GM10847 (cell line): ENCODE measurements around the gene SLC16A14.

Source experiments
- POLR2A ChIP-seq: IDR thresholded peaks from 2 replicates; pipeline ENCODE4 v1.6.1; 2011; ENCODE audit not compliant: insufficient read length; ENCODE audit errors: extremely low read depth

SLC16A14 gene

GRCh38 chr2:230052299-230052698 is 16.4 kb downstream of the SLC16A14 start:
- no peak for TF ChIP-seq POLR2A

GRCh38 chr2:230050136-230050535 is 18.6 kb downstream of the SLC16A14 start:
- TF ChIP-seq POLR2A, result no peak

DNA sequence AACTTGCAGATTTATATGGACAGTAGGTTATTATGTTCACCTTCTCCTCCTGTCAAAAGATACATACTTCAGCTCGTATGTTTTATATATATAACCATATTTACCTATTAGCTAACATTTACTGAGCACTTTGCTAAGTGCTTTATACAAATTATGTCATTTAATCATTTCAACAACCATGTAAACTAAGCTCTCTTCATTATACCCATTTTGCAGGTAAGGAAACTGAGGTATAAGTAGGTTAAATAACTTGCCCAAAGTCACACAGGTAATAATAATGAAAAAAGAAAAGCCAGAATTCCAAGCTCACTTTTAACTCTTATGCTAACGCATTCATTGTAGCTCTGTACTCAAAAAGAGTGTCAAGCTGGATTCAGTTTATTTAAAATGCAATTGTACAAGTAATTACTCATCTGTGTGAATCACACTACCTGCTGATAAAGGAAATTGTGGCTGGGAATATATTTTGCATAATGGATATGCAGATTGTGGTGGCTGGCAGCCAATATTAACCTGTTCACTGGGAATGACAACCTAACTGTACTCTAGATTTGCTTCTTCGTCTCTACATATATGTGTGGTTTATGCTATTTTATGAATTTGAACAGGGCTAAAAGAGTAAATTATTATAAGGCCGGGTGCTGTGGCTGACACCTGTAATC is 20.6 kb downstream of the SLC16A14 start:
- no peak for TF ChIP-seq POLR2A

DNA sequence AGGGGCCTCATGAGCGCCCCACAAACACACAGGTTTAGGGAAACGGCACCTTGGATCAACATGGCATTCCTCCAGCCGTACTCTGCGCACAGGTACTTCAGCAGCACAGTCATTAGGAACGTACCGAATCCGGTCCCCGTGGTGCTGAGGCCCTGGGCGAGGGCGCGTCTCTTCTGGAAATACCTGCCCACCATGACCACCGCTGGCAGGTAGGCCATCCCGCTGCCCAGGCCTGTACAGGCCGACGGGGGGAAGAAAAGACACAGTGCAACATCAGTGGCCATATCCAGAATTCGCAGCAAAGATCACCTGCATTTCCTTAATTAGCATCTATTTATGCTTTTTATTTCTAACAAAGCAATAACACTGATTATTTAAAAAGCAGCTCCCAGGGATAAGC is 22.2 kb downstream of the SLC16A14 start:
- TF ChIP-seq POLR2A, result no peak

GRCh38 chr2:230043461-230043860 is 25.3 kb downstream of the SLC16A14 start:
- TF ChIP-seq POLR2A, result no peak

DNA sequence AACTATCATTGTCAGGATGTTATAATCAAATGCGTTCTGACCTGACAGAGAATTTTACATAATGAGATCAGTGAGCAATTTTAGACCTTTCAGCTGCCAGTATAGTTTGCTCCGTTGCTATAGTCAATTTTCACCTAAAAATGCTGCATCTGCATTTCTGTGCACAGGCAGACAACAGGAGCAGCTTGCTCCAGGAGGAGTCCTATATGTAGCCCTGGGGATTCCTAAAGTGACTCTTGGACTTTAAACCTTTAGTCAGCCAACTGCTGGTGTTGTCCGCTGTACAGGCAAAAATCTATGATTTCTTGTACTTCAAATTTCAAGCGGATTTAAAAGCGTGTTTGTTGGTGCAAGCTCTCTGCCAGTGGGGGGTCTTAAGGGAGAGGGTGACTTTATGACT is 25.7 kb downstream of the SLC16A14 start:
- no peak for TF ChIP-seq POLR2A

DNA sequence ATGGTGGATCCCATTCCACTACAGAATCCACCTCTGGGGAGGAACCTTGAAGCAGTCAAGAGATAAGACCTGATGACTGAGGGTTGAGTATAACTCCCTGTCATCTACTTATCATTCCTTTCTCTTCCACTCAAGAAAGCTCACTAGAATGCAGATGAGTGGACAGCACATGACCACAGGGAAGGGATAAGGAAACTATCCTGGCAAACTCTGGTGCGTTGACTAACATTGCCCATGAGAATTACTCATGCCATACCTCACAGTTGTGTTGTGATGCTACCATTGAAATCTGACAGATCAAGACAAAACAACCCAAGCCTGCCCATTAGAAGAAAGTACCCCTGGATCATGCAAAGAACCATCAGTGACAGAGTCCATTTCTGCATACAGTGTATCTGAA is 26.5 kb downstream of the SLC16A14 start:
- TF ChIP-seq POLR2A, result no peak

- TF ChIP-seq POLR2A, result no peak
These were observed 45.4 kb downstream of the SLC16A14 start for GRCh38 chr2:230023313-230023712.

DNA sequence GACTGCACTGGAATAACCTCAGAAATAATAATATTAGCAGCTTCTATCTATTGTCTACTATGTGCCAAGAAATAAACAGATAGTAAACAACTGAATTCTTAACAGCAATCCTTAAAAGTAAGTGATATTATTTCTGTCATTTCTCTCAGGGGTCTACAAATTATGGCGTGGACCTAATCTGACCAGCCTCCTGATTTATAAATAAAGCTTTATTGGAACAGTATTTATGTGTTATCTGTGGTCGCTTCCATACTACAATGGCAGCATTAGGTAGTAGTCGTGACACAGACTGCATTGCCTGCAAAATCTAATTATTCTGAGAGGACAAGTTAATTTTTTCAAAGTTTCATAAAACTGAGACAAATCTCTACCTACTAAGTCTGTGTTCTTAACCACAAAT is 49.0 kb downstream of the SLC16A14 start:
- TF ChIP-seq POLR2A, result no peak

DNA sequence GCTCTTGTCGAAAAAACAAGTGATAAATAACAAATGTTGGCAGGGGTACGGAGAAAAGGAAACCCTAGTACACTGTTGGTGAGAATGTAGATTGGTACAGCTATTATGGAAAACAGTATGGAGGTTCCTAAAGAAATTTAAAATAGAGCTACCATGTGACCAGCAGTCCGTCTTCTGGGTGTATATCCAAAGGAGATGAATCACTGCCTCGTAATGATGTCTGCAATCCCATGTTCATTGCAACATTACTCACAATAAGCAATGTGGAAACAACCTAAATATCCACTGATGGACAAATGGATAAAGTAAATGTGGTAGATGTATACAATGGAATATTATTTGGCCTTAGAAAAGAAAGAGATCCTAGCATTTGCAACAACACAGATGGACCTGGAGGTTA is 50.6 kb downstream of the SLC16A14 start:
- no peak for TF ChIP-seq POLR2A

DNA sequence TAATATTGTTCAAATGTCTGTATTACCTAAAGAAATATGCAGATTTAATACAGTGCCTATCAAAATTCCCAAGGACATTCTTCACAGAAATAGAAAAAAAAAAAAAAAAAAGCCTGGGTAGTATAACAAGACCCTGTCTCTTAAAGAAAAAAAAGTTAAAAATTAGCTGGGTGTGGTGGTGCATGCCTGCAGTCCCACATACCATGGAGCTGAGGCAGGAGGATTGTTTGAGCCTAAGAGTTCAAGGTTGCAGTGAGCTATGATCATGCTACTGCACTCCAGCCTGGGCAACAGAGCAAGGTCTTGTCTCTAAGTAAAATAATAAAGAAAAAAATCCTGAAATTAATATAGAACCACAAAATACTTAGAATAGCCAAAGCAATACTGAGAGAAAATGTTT is 51.9 kb downstream of the SLC16A14 start:
- no peak for TF ChIP-seq POLR2A

GRCh38 chr2:230012267-230012884 is 56.3 kb downstream of the SLC16A14 start:
- no peak for TF ChIP-seq POLR2A

DNA sequence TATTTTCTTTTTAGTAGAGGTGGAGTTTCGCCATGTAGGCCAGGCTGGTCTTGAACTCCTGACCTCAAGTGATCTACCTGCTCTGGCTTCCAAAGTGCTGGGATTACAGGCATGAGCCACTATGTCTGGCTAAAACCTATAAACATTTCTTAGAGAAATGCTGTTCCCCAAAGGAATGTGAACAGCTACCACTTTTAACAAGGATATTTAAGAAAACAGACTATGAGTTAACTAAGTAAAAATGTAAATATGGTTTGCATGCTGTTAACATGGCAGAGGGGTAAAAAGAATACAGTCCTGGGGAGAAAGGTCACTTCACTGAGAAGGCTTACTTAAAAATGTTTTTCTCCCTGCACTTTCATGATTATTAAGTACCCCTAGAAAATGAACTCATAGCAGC is 57.1 kb downstream of the SLC16A14 start:
- TF ChIP-seq POLR2A, result no peak

DNA sequence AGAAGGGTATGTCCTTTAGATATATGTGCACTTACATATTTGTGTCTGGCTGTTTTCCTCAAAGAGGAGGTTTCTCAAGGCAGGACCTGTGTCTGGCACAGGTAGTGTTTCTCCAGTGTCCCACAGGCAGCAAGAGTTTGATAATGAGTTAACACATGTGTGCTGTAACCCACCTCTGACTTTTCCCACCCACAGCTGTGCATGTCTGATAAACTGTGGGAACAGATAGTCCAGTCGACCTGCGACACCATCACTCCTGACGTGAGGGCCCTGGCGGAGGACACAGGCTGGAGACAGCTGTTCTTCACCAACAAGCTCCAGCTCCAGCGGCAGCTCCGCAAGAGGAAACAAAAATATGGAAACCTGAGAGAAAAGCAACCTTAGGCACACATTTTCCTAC is 58.2 kb downstream of the SLC16A14 start:
- TF ChIP-seq POLR2A, result no peak

DNA sequence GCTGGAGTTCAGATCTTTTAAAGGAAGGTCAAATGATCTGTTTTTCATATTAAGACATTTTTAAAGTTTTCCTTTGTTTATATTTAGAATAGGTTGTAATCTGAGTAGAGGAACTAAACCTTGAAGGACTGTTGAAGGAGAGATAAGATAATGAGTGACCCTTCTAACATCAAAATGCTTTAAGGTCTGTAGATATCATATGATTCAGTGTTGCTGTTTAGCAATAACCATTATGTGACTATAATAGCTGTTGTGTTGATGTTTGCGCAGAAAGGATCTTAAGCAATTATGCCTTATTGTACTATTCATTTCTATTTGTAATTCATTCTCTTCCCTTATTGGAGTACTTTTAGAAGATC is 60.0 kb downstream of the SLC16A14 start:
- TF ChIP-seq POLR2A, result no peak

DNA sequence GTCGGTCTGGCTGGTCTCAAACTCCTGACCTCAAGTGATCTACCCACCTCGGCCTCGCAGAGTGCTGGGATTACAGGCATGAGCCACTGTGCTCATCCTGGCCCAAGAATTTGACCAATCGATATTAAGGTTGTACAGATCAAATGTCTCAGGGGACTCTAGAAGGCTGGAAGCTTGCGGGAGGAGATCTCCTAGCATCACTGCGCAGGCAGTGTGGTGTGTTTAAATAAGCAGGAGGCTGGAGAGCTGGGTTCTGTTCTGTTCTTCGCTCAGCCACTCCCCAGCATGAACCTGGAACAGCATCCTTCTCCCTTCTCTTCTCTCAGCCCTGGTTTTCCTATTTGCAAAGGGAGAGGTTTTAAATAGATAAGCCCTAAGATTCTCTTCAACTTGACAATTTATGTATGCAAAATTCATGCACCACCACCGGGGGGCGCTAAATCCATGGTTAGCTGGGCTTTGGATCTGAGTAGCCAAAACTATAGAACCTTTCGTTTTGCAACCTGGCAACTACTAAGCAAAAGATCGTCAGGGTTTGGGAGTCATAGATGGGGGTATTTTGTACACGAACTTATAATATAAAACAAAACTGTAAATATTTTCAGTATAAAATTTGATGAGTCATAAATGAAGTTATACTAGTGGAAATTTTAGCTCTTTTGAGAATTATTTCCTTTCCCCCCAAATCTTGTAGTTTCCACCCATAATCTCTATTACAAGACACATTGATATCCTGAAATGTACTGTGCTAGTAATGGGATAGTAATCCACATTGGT is 60.6 kb downstream of the SLC16A14 start:
- no peak for TF ChIP-seq POLR2A
